Pancreas (tissue), 10 donors: Measurements from ENCODE around the gene RARRES2. TPM values are rescaled to one million over a fixed set of nuclear protein-coding genes. Genes with fewer than 3 reads are reported as not detected.

Experiments
- ATAC-seq, 4 donors: fragments of 200-7000 bp; cut with Tn5 transposase; one replicate each; pipeline versions ENCODE4 v1.8.0 to v1.9.1; 2020; ENCODE audit warnings: mild to moderate bottlenecking in 4 of 4, moderate library complexity in 4 of 4
- DNase-seq, 6 donors: peaks; one replicate each; pipeline ENCODE4 v3.0.0-alpha.2; 2020
- FAIRE-seq: peaks from 2 replicates; lab custom pipeline; 2012; peaks lifted over from hg19 to GRCh38; lab: Jason Lieb, UNC
- H3K27ac ChIP-seq, 4 donors: fragments of 200-600 bp; sonication (generic); 1 replicate in 3 of 4; 2 replicates in 1 of 4; pipeline versions ENCODE4 v1.5.0 to v1.8.0; 2020
- H3K27me3 ChIP-seq, 4 donors: fragments of 200-600 bp; one replicate each; pipeline ENCODE4 v1.8.0; 2021
- H3K36me3 ChIP-seq, 3 donors: fragments of 200-600 bp; sonication (generic) in 1 of 3; one replicate each; pipeline versions ENCODE4 v1.5.0 to v1.8.0; 2020 to 2021
- H3K4me1 ChIP-seq, 3 donors: fragments of 200-600 bp; one replicate each; pipeline ENCODE4 v1.8.0; 2021
- H3K4me3 ChIP-seq, 4 donors: fragments of 200-600 bp; sonication (generic) in 2 of 4; one replicate each; pipeline versions ENCODE4 v1.5.0 to v1.8.0; 2020 to 2021
- H3K9me3 ChIP-seq, 4 donors: fragments of 200-600 bp; one replicate each; pipeline ENCODE4 v1.8.0; 2021
- WGBS, 2 donors: extraction: QIAGEN DNeasy Blood & Tissue Kit; methylation state at CpG; one replicate each; pipeline ENCODE4 v1.1.7; 2013; 5-methylcytosine and 5-hydroxymethylcytosine counted together
- intact Hi-C, 3 donors: fragments of 100-400 bp; cut with DNase I; formaldehyde crosslinking; loops; one replicate each; pipeline versions ENCODE4 v1.11.1 to v1.14.2; 2022
- polyA plus RNA-seq, 2 donors: library from polyadenylated mRNA; stranded (reverse); fragments of 200-250 nt; gene quantifications; one replicate each; pipeline ENCODE4 v1.2.3, GENCODE V29; 2013
- total RNA-seq, 6 donors: library from RNA; stranded (reverse); fragmentation: NEBNext Ultra II Directional in 4 of 6; extraction: Animal tissue kit (Norgen Biotek cat#: 25700) in 4 of 6; gene quantifications; one replicate each; pipeline versions ENCODE4 v1.2.1 to v1.2.4, GENCODE V29; 2021 to 2023
- TF ChIP-seq, protein P1 (sequence below), 4 donors: fragments of 200-600 bp; sonication (generic) in 3 of 4; IDR thresholded peaks; one replicate each; pipeline versions ENCODE4 v1.5.0 to v1.8.0; 2021; ENCODE audit warnings: antibody characterized with exemption in 4 of 4
- donor health status: healthy with polysubstance abuse.
- donor health status: DM: no; HTN: no; CAD: no; lungs with moderate emphysema.
- donor health status: DM: no; HTN: no; CAD: no.
- donor health status: control.
- donor health status: control.
- donor health status: Bipolar disorder and iron deficiency.
- donor health status: DM: yes; HTN: yes; CAD: no.
- donor health status: DM: no; HTN: no; CAD: no.
- donor health status: DM: no; HTN: no; CAD: no.
- donor health status: DM: yes; HTN: yes; CAD: no.

Gene RARRES2
- total and polyA plus RNA-seq, 8 donors: 125 to 408 (median 236) TPM

GRCh38 chr7:150326657-150327268 is 14.7 kb downstream of the RARRES2 start:
- 75 to 78% methylated on average over 4 of the region's 4 CpGs for WGBS, 2 donors
- Histone ChIP-seq H3K4me3 (no peak overlapping the region), H3K4me1 (peaks cover 2 to 12% (median 9%) of the 10 kb centered on the region in 3 donors), H3K9me3 (no peaks in the 10 kb centered on the region), H3K36me3 (peaks cover 0 to 7% (median 0%) of the 10 kb centered on the region in 3 donors), H3K27me3 (no peaks in the 10 kb centered on the region), H3K27ac (no peak overlapping the region)
- FAIRE-seq: no peak
- no peak for ATAC-seq
- TF ChIP-seq, protein P1, sequence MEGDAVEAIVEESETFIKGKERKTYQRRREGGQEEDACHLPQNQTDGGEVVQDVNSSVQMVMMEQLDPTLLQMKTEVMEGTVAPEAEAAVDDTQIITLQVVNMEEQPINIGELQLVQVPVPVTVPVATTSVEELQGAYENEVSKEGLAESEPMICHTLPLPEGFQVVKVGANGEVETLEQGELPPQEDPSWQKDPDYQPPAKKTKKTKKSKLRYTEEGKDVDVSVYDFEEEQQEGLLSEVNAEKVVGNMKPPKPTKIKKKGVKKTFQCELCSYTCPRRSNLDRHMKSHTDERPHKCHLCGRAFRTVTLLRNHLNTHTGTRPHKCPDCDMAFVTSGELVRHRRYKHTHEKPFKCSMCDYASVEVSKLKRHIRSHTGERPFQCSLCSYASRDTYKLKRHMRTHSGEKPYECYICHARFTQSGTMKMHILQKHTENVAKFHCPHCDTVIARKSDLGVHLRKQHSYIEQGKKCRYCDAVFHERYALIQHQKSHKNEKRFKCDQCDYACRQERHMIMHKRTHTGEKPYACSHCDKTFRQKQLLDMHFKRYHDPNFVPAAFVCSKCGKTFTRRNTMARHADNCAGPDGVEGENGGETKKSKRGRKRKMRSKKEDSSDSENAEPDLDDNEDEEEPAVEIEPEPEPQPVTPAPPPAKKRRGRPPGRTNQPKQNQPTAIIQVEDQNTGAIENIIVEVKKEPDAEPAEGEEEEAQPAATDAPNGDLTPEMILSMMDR (IDR thresholded peaks at IDR 0.05): no peak
- intact Hi-C loops: no loop called here
- no peak for DNase-seq

GRCh38 chr7:150325901-150326300 is 15.5 kb downstream of the RARRES2 start:
- WGBS, 2 donors: 88 to 89% methylated on average over 6 of the region's 6 CpGs
- TF ChIP-seq, protein P1 (IDR thresholded peaks at IDR 0.05): no peak
- Histone ChIP-seq H3K36me3 (peaks cover 0 to 7% (median 0%) of the 10 kb centered on the region in 3 donors), H3K4me1 (peaks cover 7 to 21% (median 9%) of the 10 kb centered on the region in 3 donors), H3K27me3 (no peaks in the 10 kb centered on the region), H3K27ac (no peak overlapping the region), H3K9me3 (no peaks in the 10 kb centered on the region), H3K4me3 (no peak overlapping the region)
- no peak for DNase-seq
- intact Hi-C loops: no loop called here
- ATAC-seq: no peak
- FAIRE-seq: no peak

DNA sequence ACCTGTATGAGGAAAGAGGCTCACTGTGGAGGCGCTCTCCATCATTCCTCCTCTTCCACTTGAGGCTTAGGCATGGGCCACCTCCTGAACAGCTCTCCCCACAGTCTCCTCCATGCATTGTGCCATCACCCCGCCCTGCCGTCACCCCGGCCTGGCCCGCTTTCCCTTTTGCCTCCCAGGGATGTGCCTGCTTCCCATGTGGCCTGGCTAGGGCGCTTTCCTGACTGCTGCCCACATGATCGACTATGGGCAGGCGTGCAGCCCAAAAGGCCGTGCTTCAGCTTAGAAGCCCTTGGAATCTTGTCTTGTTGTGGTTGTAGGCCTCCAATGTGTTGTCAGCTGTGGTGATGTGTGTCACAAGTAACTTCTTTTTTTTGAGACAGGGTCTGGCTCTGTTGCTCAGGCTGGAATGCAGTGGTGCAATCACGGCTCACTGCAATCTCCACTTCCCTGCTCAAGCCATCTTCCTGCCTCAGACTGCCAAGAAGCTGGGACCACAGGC is 16.3 kb downstream of the RARRES2 start:
- TF ChIP-seq, protein P1 (IDR thresholded peaks at IDR 0.05): no peak
- Histone ChIP-seq H3K36me3 (peaks cover 0 to 7% (median 0%) of the 10 kb centered on the region in 3 donors), H3K4me3 (no peak overlapping the region), H3K4me1 (peaks cover 11 to 28% (median 16%) of the 10 kb centered on the region in 3 donors), H3K27me3 (no peaks in the 10 kb centered on the region), H3K27ac (peak overlapping the region in 3 of 4 donors; percentile 98 to 99 (median 98)), H3K9me3 (no peaks in the 10 kb centered on the region)
- ATAC-seq (no peak), FAIRE-seq (no peak), DNase-seq (no peak)
- WGBS, 2 donors: 93 to 95% methylated on average over 10 of the region's 10 CpGs
- intact Hi-C loops: no loop called here

DNA sequence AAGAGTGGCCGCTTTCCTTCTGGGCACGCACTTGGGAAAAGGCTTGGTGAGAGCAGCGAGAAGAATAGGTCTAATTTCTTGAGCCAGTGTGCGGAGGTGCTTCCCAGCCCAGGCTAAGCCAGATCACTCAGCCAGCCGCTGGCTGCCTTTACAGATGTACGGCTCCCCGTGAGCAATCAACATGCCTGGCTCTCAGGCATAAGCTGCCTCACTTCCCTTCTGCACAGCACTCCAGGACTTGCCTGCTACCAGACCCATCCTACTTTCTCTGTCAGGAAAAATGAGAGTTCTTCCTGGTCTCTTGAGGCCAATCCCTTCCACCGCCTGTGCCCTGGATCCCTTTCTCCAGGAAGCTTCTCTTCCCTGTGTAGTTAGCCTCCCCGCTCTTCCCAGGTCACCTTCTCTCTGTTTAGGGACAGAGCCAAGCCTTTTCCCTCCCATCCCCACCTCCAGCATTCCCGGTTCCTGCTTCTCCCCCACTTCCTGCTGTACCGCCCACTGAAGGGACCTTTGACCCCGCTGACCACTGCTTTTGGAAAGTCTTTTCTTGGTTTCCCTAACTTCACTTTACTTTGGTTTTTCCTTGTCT is 17.0 kb downstream of the RARRES2 start:
- TF ChIP-seq, protein P1 (IDR thresholded peaks at IDR 0.05): no peak
- Histone ChIP-seq H3K27ac (peak overlapping the region; percentile 98 to 99 (median 98)), H3K27me3 (no peaks in the 10 kb centered on the region), H3K36me3 (peaks cover 0 to 7% (median 0%) of the 10 kb centered on the region in 3 donors), H3K4me1 (peaks cover 11 to 30% (median 17%) of the 10 kb centered on the region in 3 donors), H3K9me3 (no peaks in the 10 kb centered on the region), H3K4me3 (peak overlapping the region; percentile 64 to 82 (median 74))
- peak in 2 of 6 donors; percentile 40 to 65 for DNase-seq
- intact Hi-C loops: no loop called here
- no peak for FAIRE-seq
- ATAC-seq: peak in 3 of 4 donors; percentile 20 to 38 (median 26)
- WGBS, 2 donors: 28 to 35% methylated on average over 12 of the region's 12 CpGs
